Left ventricle myocardium inferior (tissue), 1 donor: ENCODE measurements around the gene POMGNT2. TPM values are rescaled to one million over a fixed set of nuclear protein-coding genes. Genes with fewer than 3 reads are reported as not detected.

Source experiments
- DNase-seq: peaks from one replicate; pipeline ENCODE4 v3.0.0-alpha.2; 2020
- H3K27ac ChIP-seq: fragments of 200-600 bp; replicated peaks from 2 replicates; pipeline ENCODE4 v1.8.0; 2021
- H3K27me3 ChIP-seq: fragments of 200-600 bp; 2 replicates; pipeline ENCODE4 v1.8.0; 2021; ENCODE audit warnings: low read depth
- H3K36me3 ChIP-seq: fragments of 200-600 bp; 2 replicates; pipeline ENCODE4 v1.8.0; 2021
- H3K4me1 ChIP-seq: fragments of 200-600 bp; 2 replicates; pipeline ENCODE4 v1.8.0; 2021
- H3K4me3 ChIP-seq: fragments of 200-600 bp; 2 replicates; pipeline ENCODE4 v1.8.0; 2021; ENCODE audit warnings: mild to moderate bottlenecking, moderate library complexity
- H3K9me3 ChIP-seq: fragments of 200-600 bp; replicated peaks from 2 replicates; pipeline ENCODE4 v1.8.0; 2021
- CTCF ChIP-seq: fragments of 200-600 bp; IDR thresholded peaks from 2 replicates; pipeline ENCODE4 v1.8.0; 2021; ENCODE audit warnings: antibody characterized with exemption, mild to moderate bottlenecking, borderline replicate concordance
- intact Hi-C: fragments of 100-400 bp; cut with micrococcal nuclease; formaldehyde crosslinking; loops from one replicate; pipeline ENCODE4 v1.11.0; 2022
- total RNA-seq: library from RNA; stranded (reverse); fragmentation: NEBNext Ultra II Directional; extraction: Animal tissue kit (Norgen Biotek cat#: 25700); gene quantifications from one replicate; pipeline ENCODE4 v1.2.1, GENCODE V29; 2021
- donor health status: DM: no; HTN: yes; CAD: no; lungs with severe emphysema.

The POMGNT2 gene
- total RNA-seq, 1 donor from 2014 or later: 21.7 TPM

DNA sequence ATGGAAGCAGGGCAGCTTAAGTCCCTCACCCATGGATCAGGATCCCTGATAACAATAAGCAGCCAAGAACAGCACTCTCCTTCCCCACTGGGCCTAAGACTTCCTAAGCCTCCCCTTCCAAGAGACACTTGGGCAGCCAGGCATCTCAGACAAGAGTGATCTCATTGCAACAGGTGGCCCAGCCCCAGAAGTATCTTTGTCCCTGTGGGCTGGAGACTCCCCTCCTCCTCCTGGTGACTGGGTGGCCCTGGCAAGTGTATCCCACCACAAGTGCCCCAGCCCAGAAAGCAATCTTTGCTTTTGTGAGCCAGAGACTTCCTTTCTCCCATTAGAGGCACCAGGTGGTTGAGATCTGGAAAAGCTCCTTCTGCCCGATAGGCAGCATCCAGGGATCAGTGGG lies 40.7 kb upstream of the POMGNT2 start:
- no peak for DNase-seq
- no peaks in the 10 kb centered on the region for H3K9me3 ChIP-seq
- TF ChIP-seq CTCF: no peak
- H3K4me3 ChIP-seq: no peak overlapping the region
- intact Hi-C loops: no loop called here
- H3K36me3 ChIP-seq: no peaks in the 10 kb centered on the region
- no peak overlapping the region for H3K27ac ChIP-seq
- H3K27me3 ChIP-seq: peaks cover 5% of the 10 kb centered on the region
- H3K4me1 ChIP-seq: no peaks in the 10 kb centered on the region

- Histone ChIP-seq H3K4me3 (no peak overlapping the region), H3K9me3 (no peaks in the 10 kb centered on the region), H3K27ac (no peak overlapping the region), H3K4me1 (no peaks in the 10 kb centered on the region), H3K36me3 (no peaks in the 10 kb centered on the region), H3K27me3 (no peaks in the 10 kb centered on the region)
- no peak for DNase-seq
- intact Hi-C loops: no loop called here
- no peak for TF ChIP-seq CTCF
Measured at GRCh38 chr3:43144761-43145490, 39.0 kb upstream of the POMGNT2 start.

- intact Hi-C loops: no loop called here
- H3K4me3 ChIP-seq: no peak overlapping the region
- H3K27ac ChIP-seq: no peak overlapping the region
- no peaks in the 10 kb centered on the region for H3K27me3 ChIP-seq
- no peak for DNase-seq
- TF ChIP-seq CTCF: no peak
- H3K9me3 ChIP-seq: peaks cover 16% of the 10 kb centered on the region
- no peaks in the 10 kb centered on the region for H3K36me3 ChIP-seq
- no peaks in the 10 kb centered on the region for H3K4me1 ChIP-seq
Measured at GRCh38 chr3:43142472-43142871, 36.6 kb upstream of the POMGNT2 start.

DNA sequence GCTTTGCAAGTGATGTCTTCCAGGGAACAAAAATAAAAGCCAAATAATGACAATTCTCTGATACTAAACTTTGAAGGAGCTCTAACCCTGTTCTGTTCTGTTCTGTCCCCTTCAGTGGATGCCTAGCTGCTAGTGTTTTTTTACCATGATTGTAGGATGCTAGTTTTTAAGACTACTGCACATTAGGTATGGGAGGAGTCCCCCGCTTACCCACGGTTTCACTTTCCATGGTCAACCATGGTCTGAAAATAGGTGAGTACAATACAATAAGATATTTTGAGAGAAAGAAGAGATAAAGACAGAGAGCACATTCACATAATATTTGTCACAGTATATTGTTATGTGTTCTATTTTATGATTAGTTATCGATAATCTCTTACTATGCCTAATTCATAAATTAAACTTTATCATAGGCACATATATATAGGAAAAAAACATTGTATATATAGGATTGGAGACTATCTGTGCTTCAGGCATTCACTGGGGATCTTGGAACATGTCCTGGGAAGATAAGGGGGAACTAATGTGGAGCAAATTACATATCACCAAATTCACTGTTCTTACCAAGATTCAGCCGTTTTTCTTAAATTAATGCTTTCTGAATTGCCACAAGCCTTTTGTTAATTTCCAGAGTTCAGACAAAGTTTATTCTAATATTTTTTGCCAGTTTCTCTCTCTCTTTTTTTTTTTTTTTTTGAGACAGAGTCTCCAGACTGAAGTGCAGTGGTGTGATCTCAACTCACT lies 32.8 kb upstream of the POMGNT2 start:
- Histone ChIP-seq H3K4me3 (no peak overlapping the region), H3K9me3 (peaks cover 29% of the 10 kb centered on the region), H3K27me3 (no peaks in the 10 kb centered on the region), H3K36me3 (no peaks in the 10 kb centered on the region), H3K4me1 (no peaks in the 10 kb centered on the region), H3K27ac (no peak overlapping the region)
- TF ChIP-seq CTCF: no peak
- no peak for DNase-seq
- intact Hi-C loops: no loop called here

DNA sequence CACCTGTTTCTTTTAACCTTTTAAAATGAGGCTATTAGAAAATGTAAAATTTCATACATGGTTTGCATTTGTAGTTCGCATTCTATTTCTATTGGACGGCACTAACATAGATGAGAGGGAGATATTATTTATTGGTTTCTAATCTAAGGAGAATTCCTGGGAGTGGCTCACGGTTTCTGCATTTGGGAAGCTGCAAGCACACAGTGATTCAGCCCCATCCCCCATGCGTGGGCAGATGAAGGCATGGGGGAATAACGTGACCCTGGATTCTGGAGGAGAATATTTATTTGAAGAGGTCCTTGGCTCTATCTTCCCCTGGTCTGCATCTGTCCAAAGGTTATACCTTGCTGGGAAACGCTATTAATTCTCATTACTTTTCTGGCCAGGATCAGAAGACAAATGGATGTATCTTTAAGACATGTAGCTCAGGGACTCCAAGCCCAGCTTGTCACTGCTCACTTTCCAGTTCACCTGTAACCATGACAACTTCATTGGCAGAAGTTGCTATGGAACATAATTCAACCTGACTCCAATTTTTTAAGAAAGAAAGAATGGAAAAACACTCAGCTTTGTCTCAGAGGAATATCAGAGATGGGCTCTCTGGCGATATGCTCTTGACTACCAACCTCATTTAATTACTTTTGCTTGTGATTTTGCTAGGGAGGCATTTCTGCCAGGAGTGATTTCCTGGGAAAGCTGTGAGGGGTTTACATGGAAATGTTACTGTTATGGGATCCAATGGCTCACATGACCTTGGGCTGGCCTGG lies 27.2 kb upstream of the POMGNT2 start:
- Histone ChIP-seq H3K27me3 (no peaks in the 10 kb centered on the region), H3K4me3 (no peak overlapping the region), H3K9me3 (peaks cover 19% of the 10 kb centered on the region), H3K4me1 (no peaks in the 10 kb centered on the region), H3K36me3 (no peaks in the 10 kb centered on the region), H3K27ac (no peak overlapping the region)
- intact Hi-C loops: no loop called here
- TF ChIP-seq CTCF: no peak
- DNase-seq: no peak
